ENCODE data around the gene GPR65.
"Not testable (repeated sequence)": the region's sequence is repeated elsewhere in the genome, so short reads cannot be mapped to it uniquely, and the experiment has no call there.

GPR65 gene

DNA sequence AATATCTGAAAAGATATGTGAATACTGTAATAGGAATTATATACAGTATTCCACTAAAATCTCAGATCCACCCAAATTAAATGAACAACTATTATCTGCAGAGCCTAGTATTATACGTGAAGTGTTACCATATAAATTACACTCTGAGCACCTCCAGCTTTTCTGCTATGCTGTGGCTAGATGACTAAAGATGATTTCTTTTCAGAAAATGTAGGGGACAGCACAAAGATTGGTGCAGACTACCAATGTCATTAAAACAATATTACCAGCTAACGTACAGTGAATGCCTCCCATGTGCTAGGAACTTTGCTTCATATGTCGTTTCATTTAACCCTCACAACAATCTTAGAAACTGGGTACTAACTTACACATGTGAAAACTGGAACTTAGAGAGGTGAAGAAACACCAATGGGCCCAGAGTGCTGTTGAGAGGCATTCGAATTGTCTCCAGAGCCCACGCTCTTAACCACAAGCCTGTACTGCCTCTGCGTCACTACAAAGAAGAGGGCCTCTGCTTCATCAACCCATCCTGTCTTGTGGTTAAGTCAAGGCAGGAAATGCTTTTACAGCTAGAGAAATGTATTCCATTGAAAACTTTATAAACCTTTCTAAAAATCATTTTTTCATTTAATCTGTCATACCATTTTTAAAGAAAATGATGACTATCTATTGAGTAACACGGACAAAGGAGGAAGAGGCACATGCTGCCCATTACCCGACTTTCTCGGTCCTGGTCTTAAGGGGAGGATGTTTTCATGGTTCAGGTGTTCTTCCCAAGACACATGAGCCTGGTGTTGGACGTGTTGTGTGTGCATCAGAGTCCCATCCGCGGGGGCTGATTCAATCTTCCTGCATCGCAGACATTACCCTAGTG lies 1.3 kb downstream of the GPR65 start:
- DNase-seq: peak; percentile 78

DNA sequence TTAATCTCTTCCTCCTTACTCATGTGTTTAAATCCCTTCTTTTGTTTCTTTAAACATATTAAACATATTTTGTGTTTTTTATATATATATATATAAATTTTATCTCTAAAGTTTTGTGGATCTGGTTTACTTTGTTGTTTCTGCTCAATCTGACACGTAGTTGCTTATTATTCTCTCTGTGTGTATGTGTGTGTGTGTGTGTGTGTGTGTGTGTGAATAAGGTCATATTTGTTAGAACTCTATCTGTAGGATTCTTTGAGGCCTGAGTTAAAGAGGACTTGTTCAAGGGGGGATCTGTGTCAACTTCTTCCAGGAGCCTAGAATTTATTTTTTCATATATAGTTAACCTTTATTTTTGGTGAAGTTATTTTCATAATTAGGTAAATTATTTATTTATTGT lies 2.7 kb downstream of the GPR65 start:
- no peak for DNase-seq

GRCh38 chr14:88008039-88008742 lies 3.3 kb downstream of the GPR65 start:
- no peak for DNase-seq

GRCh38 chr14:88009486-88009885 lies 4.6 kb downstream of the GPR65 start:
- no peak for DNase-seq

DNA sequence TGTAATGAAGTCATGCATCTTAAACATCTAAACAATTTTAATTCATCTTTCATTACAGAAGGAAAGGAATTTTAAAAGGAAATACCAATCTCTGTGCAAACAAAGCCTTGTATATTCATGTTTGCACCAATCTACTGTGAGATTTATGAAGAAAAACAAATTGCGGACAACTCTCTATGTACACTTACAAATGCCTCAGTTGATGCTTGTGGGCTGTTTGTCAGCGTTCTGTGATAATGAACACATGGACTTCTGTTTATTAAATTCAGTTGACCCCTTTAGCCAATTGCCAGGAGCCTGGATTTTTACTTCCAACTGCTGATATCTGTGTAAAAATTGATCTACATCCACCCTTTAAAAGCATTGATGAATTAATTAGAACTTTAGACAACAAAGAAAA lies 5.4 kb downstream of the GPR65 start:
- DNase-seq: no peak

DNA sequence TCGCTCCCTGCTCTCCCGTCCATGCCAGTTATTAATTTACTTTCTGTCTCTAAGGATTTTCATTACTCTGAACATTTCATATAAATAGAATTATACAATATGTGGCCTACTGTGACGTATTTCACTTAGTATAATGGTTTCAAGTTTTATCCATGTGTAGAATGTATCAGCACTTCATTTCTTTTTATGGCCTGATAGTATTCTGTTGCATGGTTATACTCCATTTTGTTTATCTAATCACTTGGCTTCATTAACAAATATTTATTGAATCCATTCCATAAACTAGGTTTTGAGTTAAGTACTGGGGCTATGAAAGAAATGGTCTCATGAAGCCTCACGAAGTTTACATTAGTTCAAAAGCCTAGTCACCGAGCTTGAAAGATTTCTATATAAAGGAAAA lies 7.6 kb downstream of the GPR65 start:
- no peak for DNase-seq

DNA sequence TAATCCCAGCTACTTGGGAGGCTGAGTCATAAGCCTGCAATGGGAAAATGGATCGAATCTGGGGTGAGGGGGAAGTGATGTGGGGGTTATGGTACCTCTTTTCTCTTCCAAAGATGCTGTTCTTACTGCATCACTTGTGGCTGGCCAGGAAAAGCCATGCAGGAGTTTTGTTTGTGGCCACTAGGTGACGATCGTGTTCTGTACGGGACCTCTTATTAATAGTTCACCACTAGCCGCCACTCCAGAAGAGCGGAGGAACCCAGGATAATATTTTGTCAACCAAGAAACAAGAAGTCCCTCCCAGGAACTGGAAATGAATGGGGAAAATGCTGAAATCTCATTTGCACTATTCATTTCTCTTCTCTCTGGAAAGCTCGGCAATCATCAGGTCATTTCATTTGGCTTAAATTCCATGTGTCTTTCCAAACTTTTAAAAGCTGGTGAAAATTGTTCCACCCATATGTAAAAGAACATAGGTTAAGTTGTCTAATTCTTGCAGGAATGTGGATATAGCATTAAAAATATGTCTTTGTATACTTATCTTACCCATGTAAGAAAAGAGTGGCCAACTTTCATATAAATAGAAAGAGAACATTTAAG lies 8.9 kb downstream of the GPR65 start:
- DNase-seq: peak; percentile 40

- DNase-seq: no peak
Measured at GRCh38 chr14:88016768-88017167, 11.8 kb downstream of the GPR65 start.

DNA sequence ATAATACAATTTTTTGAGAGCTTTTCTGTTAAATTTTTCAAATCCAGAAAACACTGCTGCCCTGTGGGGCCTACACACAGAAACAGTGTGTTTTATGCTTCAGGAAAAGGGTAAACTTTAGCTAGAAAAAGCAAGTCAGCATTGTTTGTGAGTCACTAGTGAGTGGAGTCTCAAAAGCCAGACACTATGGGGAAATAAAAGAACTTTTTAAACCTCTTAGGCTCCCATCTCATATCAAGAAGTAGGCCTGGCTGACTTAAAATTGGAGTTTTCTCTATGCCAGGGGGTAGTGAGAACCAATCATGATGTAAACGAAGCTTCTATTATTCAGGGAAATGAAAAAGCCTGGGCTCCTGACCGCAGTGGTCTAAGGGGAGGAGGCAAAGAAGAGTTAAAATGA lies 12.6 kb downstream of the GPR65 start:
- DNase-seq: no peak

DNA sequence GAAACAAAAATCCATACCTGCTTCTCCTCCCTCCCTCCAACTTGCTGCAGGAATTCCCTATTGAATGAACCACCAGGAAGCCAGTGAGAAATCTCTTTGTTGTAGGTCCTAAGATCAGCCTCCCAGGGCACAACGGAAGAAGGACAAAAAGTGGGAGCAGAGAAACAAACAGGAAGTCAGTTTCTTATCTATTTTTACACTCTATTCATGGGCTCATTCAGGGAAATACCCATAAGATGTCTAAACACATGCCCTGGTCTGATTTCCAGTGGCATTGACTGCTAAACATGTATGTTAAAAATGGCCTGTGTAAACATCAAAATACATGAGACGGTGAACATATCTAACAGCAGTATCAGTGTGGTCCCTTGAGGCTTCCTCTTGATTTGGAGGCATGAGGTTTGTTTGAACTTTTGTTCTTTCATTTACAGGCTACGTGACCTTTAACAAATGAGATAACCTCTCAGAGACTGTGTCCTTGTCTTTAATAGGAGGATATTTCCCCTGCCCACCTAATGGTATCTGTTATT lies 18.8 kb downstream of the GPR65 start:
- DNase-seq: no peak

DNA sequence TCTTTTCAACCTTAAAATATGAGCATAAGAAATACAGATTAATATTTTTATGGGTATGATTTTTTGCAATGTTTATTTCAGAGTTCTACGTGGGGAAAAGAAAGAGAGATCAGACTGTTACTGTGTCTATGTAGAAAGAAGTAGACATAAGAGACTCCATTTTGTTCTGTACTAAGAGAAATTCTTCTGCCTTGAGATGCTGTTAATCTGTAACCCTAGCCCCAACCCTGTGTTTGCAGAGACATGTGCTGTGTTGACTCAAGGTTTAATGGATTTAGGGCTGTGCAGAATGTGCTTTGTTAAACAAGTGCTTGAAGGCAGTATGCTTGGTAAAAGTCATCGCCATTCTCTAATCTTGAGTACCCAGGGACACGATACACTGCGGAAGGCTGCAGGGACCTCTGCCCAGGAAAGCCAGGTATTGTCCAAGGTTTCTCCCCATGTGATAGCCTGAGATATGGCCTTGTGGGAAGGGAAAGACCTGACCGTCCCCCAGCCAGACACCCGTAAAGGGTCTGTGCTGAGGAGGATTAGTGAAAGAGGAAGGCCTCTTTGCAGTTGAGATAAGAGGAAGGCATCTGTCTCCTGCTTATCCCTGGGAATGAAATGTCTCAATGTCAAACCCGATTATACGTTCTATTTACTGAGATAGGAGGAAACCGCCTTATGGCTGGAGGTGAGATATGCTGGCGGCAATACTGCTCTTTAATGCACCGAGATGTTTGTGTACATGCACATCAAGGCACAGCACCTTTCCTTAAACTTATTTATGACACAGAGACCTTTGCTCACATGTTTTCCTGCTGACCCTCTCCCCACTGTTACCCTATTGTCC lies 19.5 kb downstream of the GPR65 start:
- DNase-seq: not testable (repeated sequence)

DNA sequence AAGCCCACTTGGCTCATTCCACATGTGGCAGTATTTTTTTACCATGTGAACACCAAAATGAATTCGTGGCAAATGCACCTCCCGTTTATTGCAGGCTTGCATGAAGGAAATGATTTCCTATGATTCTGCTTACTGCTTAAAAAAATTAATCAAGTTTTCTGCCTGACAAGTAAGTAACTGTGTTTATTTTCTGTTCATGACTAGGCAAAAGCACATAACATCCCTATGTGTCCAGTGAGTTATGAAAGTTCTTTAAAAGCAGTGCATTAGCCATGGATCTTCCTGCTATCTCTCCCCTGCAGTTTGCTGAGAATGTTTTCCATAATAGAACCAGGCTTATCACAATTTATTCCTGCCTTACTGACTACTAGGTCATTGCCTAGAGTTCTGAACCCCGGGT lies 20.4 kb downstream of the GPR65 start:
- no peak for DNase-seq

DNA sequence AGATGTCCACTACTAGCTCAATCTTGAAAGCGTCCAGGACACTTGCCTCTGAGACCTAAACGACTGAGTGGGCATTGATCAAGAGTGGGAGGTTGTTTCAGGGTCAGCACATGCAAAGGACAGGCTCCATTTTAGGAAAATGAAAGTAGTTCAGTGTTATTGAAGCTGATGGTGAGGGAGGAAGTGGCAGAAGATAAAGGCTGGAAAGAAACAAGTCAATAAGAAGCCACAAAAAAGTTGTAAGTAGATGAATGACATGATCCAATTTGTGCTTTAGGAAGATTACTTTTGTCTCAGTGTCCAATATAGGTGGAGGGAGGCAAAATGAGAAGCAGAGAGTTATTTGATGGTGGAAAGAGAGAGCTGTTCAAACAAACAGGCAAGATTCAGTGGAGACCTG lies 22.0 kb downstream of the GPR65 start:
- DNase-seq: no peak

- DNase-seq: no peak
Measured at GRCh38 chr14:88029500-88029899, 24.6 kb downstream of the GPR65 start.

- DNase-seq: no peak
Measured at GRCh38 chr14:88030079-88030478, 25.1 kb downstream of the GPR65 start.

GRCh38 chr14:88030892-88031291 lies 26.0 kb downstream of the GPR65 start:
- DNase-seq: no peak

DNA sequence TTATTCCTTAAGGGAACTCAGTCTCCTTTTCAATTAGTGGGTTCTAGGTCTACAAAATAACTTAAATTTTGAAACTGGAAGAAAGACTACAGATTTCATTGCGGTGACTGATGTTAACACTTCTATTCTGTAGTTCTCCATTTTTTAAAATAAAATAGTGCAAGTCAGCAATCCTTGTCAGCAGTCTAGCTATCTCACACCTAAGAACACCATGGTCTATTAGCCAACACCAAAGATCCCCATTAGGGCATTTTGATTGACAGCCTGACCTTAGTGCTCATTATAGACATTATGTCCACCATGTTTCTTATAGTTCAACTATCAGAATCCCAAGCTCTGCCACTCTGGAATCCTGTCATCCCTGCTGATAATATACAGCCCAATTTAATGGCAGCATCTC lies 27.4 kb downstream of the GPR65 start:
- DNase-seq: no peak

DNA sequence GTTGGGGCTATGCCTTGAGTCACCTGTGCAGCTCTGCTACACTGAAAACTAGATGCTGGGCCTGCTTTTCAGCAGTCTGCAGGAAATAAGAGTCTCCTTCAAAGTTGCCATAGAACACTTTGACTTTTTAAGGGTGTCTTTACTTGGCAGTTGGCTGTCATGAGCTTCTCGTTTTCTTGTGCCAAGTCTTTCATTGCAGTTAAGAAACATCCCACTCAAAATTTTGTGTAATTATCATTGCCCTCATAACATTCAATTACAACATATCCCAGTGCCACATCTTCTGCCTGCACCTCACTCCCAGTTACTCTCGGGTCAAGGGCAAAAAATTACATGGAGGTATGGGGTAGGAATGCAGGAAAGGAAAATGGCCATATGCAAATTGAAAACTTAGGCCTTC lies 29.1 kb downstream of the GPR65 start:
- DNase-seq: no peak

DNA sequence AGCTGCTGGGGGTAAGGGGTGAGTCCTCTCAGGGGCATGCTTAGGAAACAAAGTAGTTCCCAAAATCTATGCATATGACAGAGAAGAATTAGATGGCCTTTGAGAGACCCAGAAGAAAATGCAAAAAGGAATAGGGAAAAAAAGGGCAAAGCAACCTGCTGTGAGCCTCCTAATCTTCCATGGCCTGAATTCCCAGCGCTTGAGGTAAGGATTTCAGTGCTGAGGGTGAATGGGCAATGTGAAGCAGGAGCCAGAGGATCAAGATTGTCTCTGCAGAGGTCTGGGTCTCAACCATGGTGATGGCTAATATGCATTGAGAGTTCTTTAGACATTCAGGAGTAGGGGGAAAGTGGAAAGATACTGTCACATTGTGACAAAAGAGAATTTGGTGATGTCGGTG lies 31.5 kb downstream of the GPR65 start:
- no peak for DNase-seq

DNA sequence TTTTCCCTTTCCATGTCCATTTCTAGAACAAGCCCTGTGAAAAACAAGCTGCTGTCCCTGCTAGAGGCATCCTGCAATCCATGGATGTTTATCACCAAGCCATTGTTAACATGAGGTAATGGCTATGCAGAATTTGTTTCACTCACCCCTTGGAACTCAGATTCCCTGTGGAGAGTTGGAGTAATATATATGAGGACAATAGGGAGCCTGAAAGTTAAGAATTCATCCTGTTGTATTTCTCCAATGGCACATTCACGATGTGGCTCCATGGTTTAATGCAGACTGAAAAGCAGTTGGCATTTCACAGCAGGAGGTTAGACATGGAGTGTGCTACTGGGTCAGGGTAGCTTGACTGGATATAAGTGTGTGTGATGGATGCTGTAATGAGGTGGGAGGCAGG lies 32.4 kb downstream of the GPR65 start:
- DNase-seq: no peak

- DNase-seq: no peak
Measured at GRCh38 chr14:88039197-88039596, 34.3 kb downstream of the GPR65 start.

GRCh38 chr14:88040146-88040545 lies 35.2 kb downstream of the GPR65 start:
- no peak for DNase-seq
